CD4-positive, alpha-beta memory T cell (primary cell): ENCODE measurements around the gene DMAC2L. TPM values are rescaled to one million over a fixed set of nuclear protein-coding genes. Genes with fewer than 3 reads are reported as not detected.
A peak's percentile ranks its signal among the peaks of the same experiment; 100 is the strongest.
"Not testable (repeated sequence)": the region's sequence is repeated elsewhere in the genome, so short reads cannot be mapped to it uniquely, and the experiment has no call there.

Source experiments
- CTCF ChIA-PET: fragments of 350-600 bp; sonication (Branson Sonifier 250); formaldehyde crosslinking; loops from one replicate; lab custom pipeline; 2021; ENCODE audit warnings: inconsistent platforms; ENCODE audit not compliant: partially characterized antibody; lab: Charles Lee
- POLR2A ChIA-PET: fragments of 350-600 bp; sonication (Branson Sonifier 250); formaldehyde crosslinking; loops from one replicate; lab custom pipeline; 2021; ENCODE audit not compliant: partially characterized antibody; lab: Charles Lee
- DNase-seq, 5 donors: peaks; one replicate each; pipeline versions ENCODE4 v3.0.0 to v3.0.0-alpha.2; 2020 to 2022; ENCODE audit warnings: mixed read lengths in 1 of 5
- H3K27ac ChIP-seq: one replicate; pipeline ENCODE4 v1.7.0; 2013; ENCODE audit warnings: low read depth, low read length
- H3K27me3 ChIP-seq: 2 replicates; pipeline ENCODE4 v1.7.0; 2013; ENCODE audit warnings: mild to moderate bottlenecking, low read length, moderate library complexity; ENCODE audit not compliant: insufficient read depth
- H3K36me3 ChIP-seq: 2 replicates; pipeline ENCODE4 v1.7.0; 2013; ENCODE audit warnings: mild to moderate bottlenecking, low read length, moderate library complexity; ENCODE audit not compliant: insufficient read depth
- H3K4me1 ChIP-seq: 2 replicates; pipeline ENCODE4 v1.7.0; 2013; ENCODE audit warnings: mild to moderate bottlenecking, low read length, moderate library complexity; ENCODE audit not compliant: insufficient read depth
- H3K4me3 ChIP-seq, 2 donors: one replicate each; pipeline ENCODE4 v1.7.0; 2013; ENCODE audit warnings: low read length in 2 of 2, mild to moderate bottlenecking in 1 of 2
- H3K9me3 ChIP-seq, 2 donors: one replicate each; pipeline ENCODE4 v1.7.0; 2013; ENCODE audit warnings: low read length in 2 of 2, control low read depth in 1 of 2; ENCODE audit not compliant: control insufficient read depth in 1 of 2
- H3K27ac Mint-ChIP-seq, 7 donors: one replicate each; pipeline ENCODE4 v1.8.0; 2020 to 2021; ENCODE audit warnings: mixed read lengths in 7 of 7, mild to moderate bottlenecking in 6 of 7, inconsistent platforms in 3 of 7, moderate library complexity in 3 of 7
- H3K27me3 Mint-ChIP-seq, 2 donors: one replicate each; pipeline ENCODE4 v1.8.0; 2020 to 2021; ENCODE audit warnings: mixed read lengths in 2 of 2
- H3K36me3 Mint-ChIP-seq, 2 donors: one replicate each; pipeline ENCODE4 v1.8.0; 2020 to 2021; ENCODE audit warnings: mixed read lengths in 2 of 2, inconsistent platforms in 1 of 2, mild to moderate bottlenecking in 1 of 2
- H3K4me1 Mint-ChIP-seq, 4 donors: one replicate each; pipeline ENCODE4 v1.8.0; 2020 to 2021; ENCODE audit warnings: mixed read lengths in 4 of 4, mild to moderate bottlenecking in 1 of 4
- H3K4me3 Mint-ChIP-seq, 8 donors: one replicate each; pipeline ENCODE4 v1.8.0; 2020 to 2021; ENCODE audit warnings: mixed read lengths in 8 of 8, mild to moderate bottlenecking in 7 of 8, moderate library complexity in 6 of 8, inconsistent platforms in 3 of 8
- H3K9me3 Mint-ChIP-seq, 8 donors: one replicate each; pipeline ENCODE4 v1.8.0; 2020 to 2021; ENCODE audit warnings: mixed read lengths in 8 of 8, mild to moderate bottlenecking in 5 of 8, inconsistent platforms in 3 of 8, moderate library complexity in 1 of 8
- intact Hi-C: fragments of 100-400 bp; cut with micrococcal nuclease; formaldehyde crosslinking; loops from one replicate; pipeline ENCODE4 v1.15.1; 2023
- polyA plus RNA-seq, 2 donors: library from polyadenylated mRNA; unstranded; fragments of 300-500 nt; fragmentation: Illumina TruSeq; gene quantifications; one replicate each; pipeline ENCODE4 v1.2.3, GENCODE V29; 2021
- total RNA-seq, 2 experiments: library from RNA; stranded (reverse); gene quantifications; one replicate each; pipeline ENCODE4 v1.2.3, GENCODE V29; 2021

The DMAC2L gene
- total and polyA plus RNA-seq, 4 experiments from 2014 or later: 14.3 to 19.5 (median 17.4) TPM

- intact Hi-C loops: loop anchor here (5.0 kb wide), 2 partner anchors 544 to 1551 kb away; partner anchors contain the start of genes GNG2 and KLHDC2
- ChIA-PET POLR2A (interaction anchor here (0.9 to 2.7 kb wide), 15 partner anchors 9 to 713 kb away, joined by 3 to 24 read pairs (median 5); partner anchors contain the start of genes KLHDC1, KLHDC2, LRR1 and MAP4K5), CTCF (interaction anchor here (0.8 to 4.1 kb wide), 8 partner anchors 11 to 725 kb away, joined by 3 to 50 read pairs (median 4); partner anchors contain the start of genes CDKL1 and RPS29)
- peak overlapping the region; percentile 76 for H3K27ac ChIP-seq
- H3K9me3 Mint-ChIP-seq: no peaks in the 10 kb centered on the region
- no peaks in the 10 kb centered on the region for H3K27me3 Mint-ChIP-seq
- peak overlapping the region; percentile 91 to 98 (median 97) for H3K4me3 Mint-ChIP-seq
- peaks cover 4 to 11% of the 10 kb centered on the region in 2 donors for H3K36me3 Mint-ChIP-seq
- H3K4me1 ChIP-seq: peaks cover 30% of the 10 kb centered on the region
- peak overlapping the region; percentile 77 to 92 for H3K4me3 ChIP-seq
- peak in 2 of 5 donors; percentile 4 to 41 for DNase-seq
- peaks cover 27 to 40% (median 33%) of the 10 kb centered on the region in 4 donors for H3K4me1 Mint-ChIP-seq
- H3K9me3 ChIP-seq: no peaks in the 10 kb centered on the region
- H3K27me3 ChIP-seq: no peaks in the 10 kb centered on the region
- H3K36me3 ChIP-seq: no peaks in the 10 kb centered on the region
- H3K27ac Mint-ChIP-seq: peak overlapping the region; percentile 42 to 99 (median 93)
Measured at GRCh38 chr14:50311337-50311971, 670 bp upstream of the DMAC2L start.

GRCh38 chr14:50312734-50313054 is 570 bp downstream of the DMAC2L start:
- Histone ChIP-seq H3K27ac (peak overlapping the region; percentile 76), H3K36me3 (no peaks in the 10 kb centered on the region), H3K27me3 (no peaks in the 10 kb centered on the region), H3K9me3 (no peaks in the 10 kb centered on the region), H3K4me1 (peaks cover 30% of the 10 kb centered on the region), H3K4me3 (peak overlapping the region; percentile 53 to 77)
- Mint-ChIP-seq H3K36me3 (peaks cover 7 to 11% of the 10 kb centered on the region in 2 donors), H3K4me3 (peak overlapping the region; percentile 91 to 98 (median 97)), H3K9me3 (no peaks in the 10 kb centered on the region), H3K27ac (peak overlapping the region; percentile 92 to 99 (median 99)), H3K27me3 (no peaks in the 10 kb centered on the region), H3K4me1 (peaks cover 30 to 50% (median 35%) of the 10 kb centered on the region in 4 donors)
- POLR2A ChIA-PET: interaction anchor here (0.8 to 2.7 kb wide), 11 partner anchors 8 to 714 kb away, joined by 3 to 24 read pairs (median 9); partner anchors contain the start of genes KLHDC1, KLHDC2, LRR1 and MAP4K5
- peak in 3 of 5 donors; percentile 77 to 81 (median 78) for DNase-seq
- intact Hi-C loops: loop anchor here (1.0 to 5.0 kb wide), 11 partner anchors 9 to 1550 kb away; partner anchors contain the start of genes GNG2, KLHDC2, MAP4K5 and NEMF
- CTCF ChIA-PET: interaction anchor here (1.1 to 4.1 kb wide), 6 partner anchors 9 to 726 kb away, joined by 3 to 50 read pairs (median 4); partner anchors contain the start of gene RPS29

- peaks cover 32% of the 10 kb centered on the region for H3K4me1 ChIP-seq
- H3K27me3 ChIP-seq, H3K27me3 Mint-ChIP-seq, CTCF ChIA-PET, POLR2A ChIA-PET, DNase-seq, H3K36me3 ChIP-seq, H3K27ac ChIP-seq, H3K4me3 ChIP-seq, H3K9me3 Mint-ChIP-seq, H3K9me3 ChIP-seq: not testable (repeated sequence)
- peak overlapping the region in 4 of 8 donors; percentile 24 to 94 (median 72) for H3K4me3 Mint-ChIP-seq
- peaks cover 36 to 53% (median 39%) of the 10 kb centered on the region in 4 donors for H3K4me1 Mint-ChIP-seq
- peaks cover 7 to 11% of the 10 kb centered on the region in 2 donors for H3K36me3 Mint-ChIP-seq
- intact Hi-C loops: loop anchor here (5.0 kb wide), 2 partner anchors 547 to 1548 kb away; partner anchors contain the start of genes GNG2 and KLHDC2
- H3K27ac Mint-ChIP-seq: peak overlapping the region in 5 of 7 donors; percentile 53 to 99 (median 81)
Measured at GRCh38 chr14:50314098-50314497, 2.0 kb downstream of the DMAC2L start.

GRCh38 chr14:50318031-50318626 is 6.0 kb downstream of the DMAC2L start:
- no peaks in the 10 kb centered on the region for H3K27me3 ChIP-seq
- ChIA-PET CTCF (interaction anchor here (0.7 to 4.4 kb wide), 9 partner anchors 10 to 223 kb away, joined by 3 to 33 read pairs (median 4); partner anchors contain the start of gene MAP4K5), POLR2A (interaction anchor here (1.1 kb wide), 1 partner anchor 214 kb away, joined by 3 read pairs; the partner anchor contains the start of gene MAP4K5)
- Mint-ChIP-seq H3K4me1 (peaks cover 17 to 39% (median 31%) of the 10 kb centered on the region in 4 donors), H3K4me3 (no peak overlapping the region), H3K9me3 (no peaks in the 10 kb centered on the region), H3K36me3 (peaks cover 7% of the 10 kb centered on the region in 2 donors), H3K27me3 (no peaks in the 10 kb centered on the region), H3K27ac (no peak overlapping the region)
- no peaks in the 10 kb centered on the region for H3K36me3 ChIP-seq
- intact Hi-C loops: no loop called here
- no peak overlapping the region for H3K27ac ChIP-seq
- no peaks in the 10 kb centered on the region for H3K9me3 ChIP-seq
- no peak overlapping the region for H3K4me3 ChIP-seq
- H3K4me1 ChIP-seq: peaks cover 28% of the 10 kb centered on the region
- DNase-seq: no peak

GRCh38 chr14:50319293-50319692 is 7.2 kb downstream of the DMAC2L start:
- Mint-ChIP-seq H3K27me3 (no peaks in the 10 kb centered on the region), H3K9me3 (no peaks in the 10 kb centered on the region), H3K4me1 (peaks cover 5 to 27% (median 24%) of the 10 kb centered on the region in 4 donors), H3K4me3 (no peak overlapping the region), H3K27ac (peak overlapping the region in 4 of 7 donors; percentile 19 to 54 (median 33)), H3K36me3 (peaks cover 9 to 13% of the 10 kb centered on the region in 2 donors)
- POLR2A ChIA-PET: interaction anchor here (2.6 kb wide), 1 partner anchor 8 kb away, joined by 24 read pairs; the partner anchor contains the start of genes DMAC2L and L2HGDH
- no peak overlapping the region for H3K27ac ChIP-seq
- DNase-seq: no peak
- no peaks in the 10 kb centered on the region for H3K27me3 ChIP-seq
- H3K9me3 ChIP-seq: no peaks in the 10 kb centered on the region
- peaks cover 4% of the 10 kb centered on the region for H3K36me3 ChIP-seq
- H3K4me1 ChIP-seq: peaks cover 20% of the 10 kb centered on the region
- intact Hi-C loops: no loop called here
- CTCF ChIA-PET: interaction anchor here (3.0 to 4.6 kb wide), 4 partner anchors 9 to 213 kb away, joined by 16 to 33 read pairs (median 30); partner anchors contain the start of gene MAP4K5
- peak overlapping the region in 1 of 2 donors; percentile 3 for H3K4me3 ChIP-seq

- Histone ChIP-seq H3K9me3 (no peaks in the 10 kb centered on the region), H3K36me3 (peaks cover 4% of the 10 kb centered on the region), H3K27me3 (no peaks in the 10 kb centered on the region), H3K4me1 (peaks cover 17% of the 10 kb centered on the region), H3K4me3 (peak overlapping the region in 1 of 2 donors; percentile 3), H3K27ac (no peak overlapping the region)
- H3K9me3 Mint-ChIP-seq: no peaks in the 10 kb centered on the region
- ChIA-PET CTCF (interaction anchor here (1.0 to 4.6 kb wide), 12 partner anchors 9 to 457 kb away, joined by 4 to 50 read pairs (median 14); partner anchors contain the start of genes DMAC2L, L2HGDH and MAP4K5), POLR2A (interaction anchor here (2.1 to 2.6 kb wide), 2 partner anchors 8 to 212 kb away, joined by 12 to 24 read pairs; partner anchors contain the start of genes DMAC2L, L2HGDH and MAP4K5)
- no peak for DNase-seq
- intact Hi-C loops: loop anchor here (2.0 to 10.0 kb wide), 4 partner anchors 43 to 541 kb away; partner anchors contain the start of gene SOS2
- peak overlapping the region in 4 of 7 donors; percentile 23 to 55 (median 48) for H3K27ac Mint-ChIP-seq
- H3K4me3 Mint-ChIP-seq: no peak overlapping the region
- H3K36me3 Mint-ChIP-seq: peaks cover 13% of the 10 kb centered on the region in 2 donors
- no peaks in the 10 kb centered on the region for H3K27me3 Mint-ChIP-seq
- peaks cover 4 to 25% (median 23%) of the 10 kb centered on the region in 4 donors for H3K4me1 Mint-ChIP-seq
Measured at GRCh38 chr14:50319721-50320120, 7.6 kb downstream of the DMAC2L start.
